GM21447 (cell line): ENCODE measurements around the gene JCAD.

Source experiments
- ATAC-seq: cut with Tn5 transposase; IDR thresholded peaks from one replicate; pipeline ENCODE4 v1.9.1; 2021; ENCODE audit not compliant: unreplicated experiment

Gene JCAD

GRCh38 chr10:30045961-30046360, 13.4 kb downstream of the JCAD start:
- no peak for ATAC-seq

GRCh38 chr10:30043476-30044270, 15.7 kb downstream of the JCAD start:
- ATAC-seq = no peak

GRCh38 chr10:30042820-30043219, 16.6 kb downstream of the JCAD start:
- ATAC-seq = no peak

DNA sequence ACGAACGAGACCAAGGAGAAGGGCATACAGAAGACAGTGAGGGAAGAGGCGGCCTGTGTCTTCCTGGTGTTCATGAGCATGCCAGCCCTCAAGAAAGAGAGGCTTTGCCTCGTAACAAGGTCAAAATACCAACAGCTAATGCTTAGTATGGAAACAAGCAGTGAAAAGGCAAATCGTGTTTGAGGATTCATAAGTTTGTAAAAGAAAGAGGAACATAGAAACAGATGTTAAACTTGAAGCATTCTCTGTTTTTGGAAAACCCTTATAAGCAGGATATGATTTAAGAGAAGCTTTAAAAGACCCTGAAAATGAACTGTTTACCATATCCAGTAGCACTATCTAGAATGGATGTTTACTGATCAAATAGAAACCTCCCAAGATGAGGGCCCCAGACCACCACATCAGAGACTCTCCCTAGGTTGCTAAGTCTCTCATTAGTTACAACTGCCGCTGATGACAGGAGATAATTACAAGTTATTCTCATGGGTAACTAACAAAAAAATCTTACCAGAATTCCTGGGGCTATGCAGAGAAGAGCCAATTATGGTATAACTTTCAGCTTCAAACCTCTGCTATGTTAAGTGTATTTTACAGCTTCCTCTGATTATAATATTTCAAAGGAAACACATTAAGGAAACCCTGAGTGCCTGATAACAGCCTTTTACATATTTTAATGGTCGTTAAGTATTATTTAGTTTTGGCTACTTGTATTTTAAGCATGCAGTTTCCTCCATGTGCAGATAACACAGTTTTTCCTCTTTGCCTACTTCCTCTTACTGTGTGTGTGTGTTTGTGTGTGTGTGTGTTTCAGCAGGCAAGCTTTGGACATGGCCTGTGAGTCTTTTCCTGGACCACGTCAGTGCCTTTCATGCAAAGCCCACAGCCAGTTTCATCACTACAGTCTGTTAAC, 17.9 kb downstream of the JCAD start:
- no peak for ATAC-seq

- no peak for ATAC-seq
Observed at GRCh38 chr10:30040597-30040996, 18.8 kb downstream of the JCAD start.

- no peak for ATAC-seq
Observed at GRCh38 chr10:30039988-30040387, 19.4 kb downstream of the JCAD start.

DNA sequence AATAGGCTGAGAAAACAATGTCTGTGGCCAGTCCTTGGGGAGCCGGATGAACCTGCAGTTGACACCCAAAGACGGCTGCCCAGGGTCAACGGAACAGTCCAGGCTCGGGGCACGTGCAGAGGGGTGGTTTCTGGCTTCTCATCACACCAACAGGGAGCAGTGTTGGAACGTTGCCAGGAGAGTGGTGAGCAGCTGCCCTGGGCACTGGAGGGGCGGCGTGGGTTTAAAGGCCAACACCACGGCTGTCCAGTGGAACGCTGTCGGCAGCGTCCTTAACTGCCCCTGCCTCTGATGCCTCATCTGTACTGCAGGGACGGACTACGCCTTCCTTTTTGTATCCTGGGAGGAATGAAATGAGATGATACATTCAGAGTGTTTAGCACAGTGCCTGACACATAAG, 19.8 kb downstream of the JCAD start:
- no peak for ATAC-seq

GRCh38 chr10:30038781-30039536, 20.4 kb downstream of the JCAD start:
- no peak for ATAC-seq

- ATAC-seq = no peak
Observed at GRCh38 chr10:30037620-30038336, 21.6 kb downstream of the JCAD start.

DNA sequence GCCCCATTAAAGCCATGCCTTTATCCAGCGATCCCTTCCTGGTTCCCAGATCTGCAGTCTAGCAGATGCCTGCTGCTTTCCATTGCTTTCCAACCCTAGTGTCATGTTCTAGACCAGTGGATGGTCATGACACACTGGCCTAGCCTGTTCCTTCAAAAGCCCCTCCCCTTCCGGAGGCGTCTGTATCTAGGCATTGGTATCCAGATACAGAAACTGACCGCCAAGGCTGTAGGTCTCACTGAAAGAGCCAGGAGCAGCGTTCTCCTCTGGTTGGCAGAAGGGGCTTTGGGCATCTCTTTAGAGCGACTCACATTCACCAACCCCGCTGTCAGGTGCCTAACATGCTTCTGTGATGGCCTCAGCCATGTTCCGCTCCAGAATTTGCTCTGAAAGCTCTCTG, 22.6 kb downstream of the JCAD start:
- no peak for ATAC-seq

DNA sequence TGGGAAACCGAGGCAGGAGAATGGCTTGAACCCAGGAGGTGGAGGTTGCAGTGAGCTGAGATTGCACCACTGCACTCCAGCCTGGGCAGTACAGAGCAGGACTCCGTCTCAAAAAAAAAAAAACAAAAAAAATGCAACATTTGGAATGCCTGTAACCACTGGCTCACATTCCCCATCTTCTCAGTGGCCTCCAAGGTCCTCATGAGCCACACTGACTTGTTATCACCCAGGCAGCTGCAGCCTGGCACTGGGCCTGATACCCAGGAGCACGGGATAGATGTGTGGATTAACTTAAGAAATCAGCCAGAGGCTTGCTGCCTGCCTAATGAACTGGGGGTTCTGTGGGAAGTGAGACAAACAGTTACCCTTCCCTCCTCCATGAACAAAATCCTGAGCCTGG, 23.0 kb downstream of the JCAD start:
- no peak for ATAC-seq

GRCh38 chr10:30034433-30035137, 24.8 kb downstream of the JCAD start:
- ATAC-seq = no peak

DNA sequence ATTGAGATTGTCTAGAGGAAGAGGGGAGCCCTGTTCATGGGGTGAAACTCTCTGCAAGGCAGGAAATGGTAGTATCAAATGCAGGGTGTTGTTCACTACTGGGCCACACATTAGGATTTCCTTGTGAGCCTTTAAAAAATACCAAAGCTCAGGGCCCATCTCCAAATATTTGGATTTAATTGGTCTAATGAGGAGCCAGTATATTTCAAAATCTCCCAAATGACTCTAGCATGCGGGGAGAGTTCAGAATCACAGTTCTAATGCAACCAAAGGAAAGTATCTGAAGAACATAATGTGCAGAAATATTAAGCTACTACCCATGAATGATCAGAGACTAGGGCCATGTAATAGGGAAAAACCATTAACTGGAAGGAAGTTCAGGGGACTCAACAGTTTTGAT, 27.3 kb downstream of the JCAD start:
- no peak for ATAC-seq

DNA sequence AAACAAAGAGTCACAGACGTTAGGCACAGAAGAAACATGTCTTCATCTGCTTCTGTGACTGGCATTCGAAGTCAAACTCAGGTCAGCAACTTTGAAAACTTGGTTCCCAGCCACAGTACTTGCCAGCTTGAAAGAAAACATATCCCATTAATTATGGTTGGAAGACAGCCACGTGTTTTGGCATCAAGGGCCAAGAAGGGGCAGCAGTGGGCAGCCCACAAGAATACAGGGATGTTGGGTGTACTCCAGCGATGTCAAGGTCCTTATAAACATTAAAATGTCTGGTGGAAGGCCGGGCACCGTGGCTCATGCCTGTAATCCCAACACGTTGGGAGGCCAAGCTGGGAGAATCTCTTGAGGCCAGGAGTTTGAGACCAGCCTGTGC, 29.5 kb downstream of the JCAD start:
- ATAC-seq = no peak

DNA sequence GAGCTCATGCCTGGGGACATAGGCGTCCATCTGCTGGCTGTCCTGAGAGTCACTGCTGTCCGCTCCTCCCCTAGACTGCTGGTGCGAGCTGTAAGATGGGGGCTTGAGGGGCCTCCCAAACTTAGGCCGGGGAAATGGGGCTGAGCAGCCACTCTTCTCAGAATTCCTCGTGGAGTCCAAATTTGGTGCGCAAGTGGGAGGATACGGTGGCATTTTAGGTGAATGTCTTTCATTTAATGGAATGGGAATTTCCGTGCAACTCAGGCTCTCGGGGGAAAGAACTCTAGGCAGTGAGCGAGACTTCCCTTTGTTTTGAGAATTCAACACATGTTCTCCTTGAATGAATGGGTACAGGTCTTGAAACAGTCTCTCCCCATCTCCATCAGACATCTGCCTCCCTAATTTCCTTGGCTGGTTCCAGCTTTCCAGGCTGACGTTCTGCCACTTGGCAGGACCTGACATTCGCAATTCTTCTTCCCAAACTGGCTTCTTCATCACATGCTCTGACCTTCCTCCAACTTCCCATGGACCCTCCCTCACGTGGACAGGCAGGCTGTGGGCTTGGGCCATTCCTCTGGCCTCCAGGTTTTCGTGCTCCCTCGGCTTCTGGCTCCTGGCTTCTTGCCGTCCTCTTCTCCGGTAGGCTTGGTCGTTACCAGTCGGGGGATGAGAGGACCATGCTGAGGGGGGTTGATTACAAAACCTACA, 30.1 kb downstream of the JCAD start:
- ATAC-seq = no peak

DNA sequence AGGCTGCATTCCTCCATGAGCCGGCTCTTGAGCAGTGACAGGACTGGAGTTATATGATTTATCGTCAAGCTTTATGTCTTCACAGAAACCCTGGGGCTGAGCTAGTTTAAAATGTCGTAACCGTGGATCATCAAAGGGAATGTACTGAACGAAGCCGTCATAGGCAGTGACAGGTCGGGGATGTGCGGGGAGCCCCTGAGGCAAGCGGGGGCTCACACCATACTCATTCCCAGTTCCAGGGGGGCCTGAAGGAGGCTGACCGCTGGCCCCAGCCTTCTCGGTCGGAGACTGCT, 30.7 kb downstream of the JCAD start:
- no peak for ATAC-seq

DNA sequence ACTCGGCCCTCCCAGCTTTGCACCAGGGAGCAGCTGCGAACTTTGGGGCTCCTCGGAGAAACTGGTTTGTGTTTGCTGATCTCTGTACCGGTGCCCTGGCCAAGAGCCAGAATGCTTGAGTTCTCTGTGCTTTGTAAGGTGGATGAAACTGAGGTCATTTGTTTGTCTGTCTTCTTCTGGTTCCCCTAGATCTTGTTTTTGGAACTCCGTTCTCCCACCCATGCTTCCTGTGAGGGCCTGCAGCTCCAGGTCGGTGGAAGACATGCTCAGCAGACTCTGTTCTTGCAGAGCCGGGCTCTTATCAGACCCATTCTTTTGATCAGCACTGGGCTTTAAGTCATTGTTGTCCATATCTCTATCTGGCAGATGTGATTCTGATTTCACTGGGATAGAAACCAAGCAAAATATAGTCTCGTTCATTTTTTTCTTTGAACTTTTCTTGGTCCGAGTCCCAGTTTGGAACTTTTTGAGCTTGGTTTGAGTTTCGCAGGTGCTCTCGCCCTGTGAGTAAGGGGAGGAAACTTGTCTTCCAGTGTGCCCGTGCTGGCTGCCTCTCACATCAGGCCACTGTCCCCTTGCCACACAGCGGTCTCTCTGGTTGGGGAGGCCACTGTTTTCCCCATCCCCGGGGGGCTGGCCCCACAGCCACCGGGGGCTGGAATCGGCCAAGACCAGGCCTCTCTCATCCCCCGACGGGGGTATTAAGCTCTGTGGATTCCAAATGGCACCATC, 31.2 kb downstream of the JCAD start:
- no peak for ATAC-seq

DNA sequence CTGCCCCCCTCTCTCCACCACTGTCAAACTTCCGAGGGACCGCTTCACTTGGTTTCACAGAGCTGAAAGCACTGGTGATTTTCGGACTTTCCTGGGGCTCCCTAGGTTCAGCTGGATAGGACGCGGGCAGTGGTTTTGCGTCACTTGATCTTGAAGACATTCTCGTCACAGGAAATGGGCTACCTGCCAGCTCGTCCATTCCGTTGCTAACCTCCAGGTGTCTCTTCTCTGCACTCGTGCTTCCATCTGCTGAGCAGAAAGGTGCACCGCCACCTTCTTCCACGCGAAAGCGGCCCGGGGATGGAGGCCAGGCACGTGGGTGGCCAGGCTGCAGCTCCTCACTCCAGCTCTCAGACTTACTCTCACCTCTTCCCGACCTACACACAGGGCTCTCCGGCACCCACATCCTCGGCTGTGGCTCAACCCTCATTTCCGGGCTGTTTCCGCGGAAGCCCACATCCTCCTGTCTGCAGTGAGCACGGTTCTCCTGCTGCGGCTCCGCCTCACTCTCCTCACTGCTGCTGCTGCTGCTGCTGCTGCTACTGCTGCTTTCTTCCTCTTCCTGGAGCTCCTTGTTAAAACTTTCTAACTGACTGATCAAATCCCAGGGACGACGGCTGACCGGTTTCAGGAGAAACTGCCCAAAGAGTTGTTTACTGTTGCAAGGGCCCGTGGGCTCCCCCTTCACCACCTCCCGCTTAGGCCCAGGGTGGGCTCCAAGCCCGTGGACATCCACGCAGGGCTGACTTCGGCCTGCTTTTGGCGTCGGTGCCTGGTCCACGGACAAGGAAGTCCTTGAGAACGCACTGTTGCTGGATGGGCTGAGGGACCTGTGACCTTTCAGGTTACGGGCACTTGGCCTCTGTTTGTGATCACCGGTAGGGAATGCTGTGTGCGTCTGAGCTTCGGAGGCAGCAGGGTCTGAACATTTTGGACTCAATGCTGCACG, 32.1 kb downstream of the JCAD start:
- ATAC-seq = peak; percentile 95
